NCI-H1694 treated with DMSO at 0.1 percent for 48 hours (cell line): ENCODE results near the gene ANTKMT.

ENCODE experiments used
- DNase-seq: peaks from one replicate; lab custom pipeline; 2025; lab: John Stamatoyannopoulos, UW

ANTKMT gene

GRCh38 chr16:715477-716199 is 5.3 kb upstream of the ANTKMT start:
- no peak for DNase-seq

GRCh38 chr16:716200-716568 is 4.8 kb upstream of the ANTKMT start:
- no peak for DNase-seq

- DNase-seq: no peak
These were observed 4.1 kb upstream of the ANTKMT start for GRCh38 chr16:716768-717325.

- peak; percentile 19 for DNase-seq
These were observed 3.3 kb upstream of the ANTKMT start for GRCh38 chr16:717450-718245.

GRCh38 chr16:718389-718788 is 2.6 kb upstream of the ANTKMT start:
- DNase-seq: no peak

- DNase-seq: no peak
These were observed 2.0 kb upstream of the ANTKMT start for GRCh38 chr16:718922-719321.

GRCh38 chr16:719815-720446 is 1.0 kb upstream of the ANTKMT start:
- DNase-seq: no peak

- peak; percentile 54 for DNase-seq
These were observed 428 bp upstream of the ANTKMT start for GRCh38 chr16:720447-720989.

GRCh38 chr16:721765-722540 is 1.0 kb downstream of the ANTKMT start:
- no peak for DNase-seq

- no peak for DNase-seq
These were observed 2.1 kb downstream of the ANTKMT start for GRCh38 chr16:722835-723633.

GRCh38 chr16:723695-724094 is 2.7 kb downstream of the ANTKMT start:
- no peak for DNase-seq

GRCh38 chr16:724188-725040 is 3.5 kb downstream of the ANTKMT start:
- no peak for DNase-seq

- DNase-seq: no peak
These were observed 4.1 kb downstream of the ANTKMT start for GRCh38 chr16:725041-725376.

GRCh38 chr16:725463-726187 is 4.7 kb downstream of the ANTKMT start:
- DNase-seq: no peak

- no peak for DNase-seq
These were observed 5.2 kb downstream of the ANTKMT start for GRCh38 chr16:726188-726437.

- DNase-seq: no peak
These were observed 5.7 kb downstream of the ANTKMT start, which contains the start of the genes CCDC78 and HAGHL for GRCh38 chr16:726438-727290. Gene CCDC78 (minus strand): TSS chr16:726443. CDS start chr16:726367, 76 bp downstream. Gene HAGHL (plus strand): TSS chr16:727106. CDS start chr16:727510, 404 bp downstream.

- no peak for DNase-seq
These were observed 6.5 kb downstream of the ANTKMT start for GRCh38 chr16:727291-727977.
